ENCODE results near the gene KAT6B.

KAT6B gene

GRCh38 chr10:75029857-75030256 is 203.5 kb downstream of the KAT6B start (continued):
- TF ChIP-seq TRIM28 (IDR thresholded peaks at IDR 0.05; ENCODE audit: borderline replicate concordance, low read length) (no peak), ZNF544 (tag by site-specific recombination; IDR thresholded peaks at IDR 0.05) (no peak), ZNF785 (tag by site-specific recombination; IDR thresholded peaks at IDR 0.05) (no peak)
- TF ChIP-seq, protein P1, sequence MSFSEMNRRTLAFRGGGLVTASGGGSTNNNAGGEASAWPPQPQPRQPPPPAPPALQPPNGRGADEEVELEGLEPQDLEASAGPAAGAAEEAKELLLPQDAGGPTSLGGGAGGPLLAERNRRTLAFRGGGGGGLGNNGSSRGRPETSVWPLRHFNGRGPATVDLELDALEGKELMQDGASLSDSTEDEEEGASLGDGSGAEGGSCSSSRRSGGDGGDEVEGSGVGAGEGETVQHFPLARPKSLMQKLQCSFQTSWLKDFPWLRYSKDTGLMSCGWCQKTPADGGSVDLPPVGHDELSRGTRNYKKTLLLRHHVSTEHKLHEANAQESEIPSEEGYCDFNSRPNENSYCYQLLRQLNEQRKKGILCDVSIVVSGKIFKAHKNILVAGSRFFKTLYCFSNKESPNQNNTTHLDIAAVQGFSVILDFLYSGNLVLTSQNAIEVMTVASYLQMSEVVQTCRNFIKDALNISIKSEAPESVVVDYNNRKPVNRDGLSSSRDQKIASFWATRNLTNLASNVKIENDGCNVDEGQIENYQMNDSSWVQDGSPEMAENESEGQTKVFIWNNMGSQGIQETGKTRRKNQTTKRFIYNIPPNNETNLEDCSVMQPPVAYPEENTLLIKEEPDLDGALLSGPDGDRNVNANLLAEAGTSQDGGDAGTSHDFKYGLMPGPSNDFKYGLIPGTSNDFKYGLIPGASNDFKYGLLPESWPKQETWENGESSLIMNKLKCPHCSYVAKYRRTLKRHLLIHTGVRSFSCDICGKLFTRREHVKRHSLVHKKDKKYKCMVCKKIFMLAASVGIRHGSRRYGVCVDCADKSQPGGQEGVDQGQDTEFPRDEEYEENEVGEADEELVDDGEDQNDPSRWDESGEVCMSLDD (tag by site-specific recombination; IDR thresholded peaks at IDR 0.05): no peak

DNA sequence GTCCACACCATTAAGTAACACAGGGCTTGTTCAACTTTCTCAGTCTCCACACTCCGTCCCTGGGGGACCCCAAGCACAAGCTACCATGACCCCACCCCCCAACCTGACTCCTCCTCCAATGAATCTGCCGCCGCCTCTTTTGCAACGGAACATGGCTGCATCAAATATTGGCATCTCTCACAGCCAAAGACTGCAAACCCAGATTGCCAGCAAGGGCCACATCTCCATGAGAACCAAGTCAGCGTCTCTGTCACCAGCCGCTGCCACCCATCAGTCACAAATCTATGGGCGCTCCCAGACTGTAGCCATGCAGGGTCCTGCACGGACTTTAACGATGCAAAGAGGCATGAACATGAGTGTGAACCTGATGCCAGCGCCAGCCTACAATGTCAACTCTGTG is 204.0 kb downstream of the KAT6B start:
- no peak overlapping the region for H3K4me3 ChIP-seq (ENCODE audit: low read depth, low read length)
- H3K27ac ChIP-seq (ENCODE audit: extremely low read depth, low read depth, low read length): no peak overlapping the region
- no peaks in the 10 kb centered on the region for H3K9me3 ChIP-seq (ENCODE audit: control insufficient read depth, insufficient read depth, low read depth, low read length)
- no peaks in the 10 kb centered on the region for H3K4me1 ChIP-seq (ENCODE audit: control insufficient read depth, insufficient read depth, low read length)
- peaks cover 13 to 37% of the 10 kb centered on the region in 2 experiments; a peak in 2 of 3 replicates for H3K36me3 ChIP-seq (ENCODE audit: control insufficient read depth in 2 of 2, insufficient read depth in 1 of 2, low read length in 2 of 2)
- TF ChIP-seq ZNF768 (tag by site-specific recombination; IDR thresholded peaks at IDR 0.05) (no peak), KLF8 (tag by site-specific recombination; IDR thresholded peaks at IDR 0.05) (no peak), OVOL3 (tag by site-specific recombination; IDR thresholded peaks at IDR 0.05) (no peak), ZNF404 (tag by site-specific recombination; IDR thresholded peaks at IDR 0.05) (no peak), OSR2 (tag by site-specific recombination; IDR thresholded peaks at IDR 0.05) (no peak), ZNF354C (tag by site-specific recombination; IDR thresholded peaks at IDR 0.05; ENCODE audit: borderline replicate concordance, low read depth) (no peak), HOXD13 (CRISPR knock-in tag; IDR thresholded peaks at IDR 0.05; ENCODE audit: borderline replicate concordance) (no peak), SCRT2 (tag by site-specific recombination; IDR thresholded peaks at IDR 0.05) (no peak), ZEB2 (tag by site-specific recombination; IDR thresholded peaks at IDR 0.05) (no peak), TRIM28 (IDR thresholded peaks at IDR 0.05; ENCODE audit: borderline replicate concordance, low read length) (no peak)
- TF ChIP-seq, protein P2, sequence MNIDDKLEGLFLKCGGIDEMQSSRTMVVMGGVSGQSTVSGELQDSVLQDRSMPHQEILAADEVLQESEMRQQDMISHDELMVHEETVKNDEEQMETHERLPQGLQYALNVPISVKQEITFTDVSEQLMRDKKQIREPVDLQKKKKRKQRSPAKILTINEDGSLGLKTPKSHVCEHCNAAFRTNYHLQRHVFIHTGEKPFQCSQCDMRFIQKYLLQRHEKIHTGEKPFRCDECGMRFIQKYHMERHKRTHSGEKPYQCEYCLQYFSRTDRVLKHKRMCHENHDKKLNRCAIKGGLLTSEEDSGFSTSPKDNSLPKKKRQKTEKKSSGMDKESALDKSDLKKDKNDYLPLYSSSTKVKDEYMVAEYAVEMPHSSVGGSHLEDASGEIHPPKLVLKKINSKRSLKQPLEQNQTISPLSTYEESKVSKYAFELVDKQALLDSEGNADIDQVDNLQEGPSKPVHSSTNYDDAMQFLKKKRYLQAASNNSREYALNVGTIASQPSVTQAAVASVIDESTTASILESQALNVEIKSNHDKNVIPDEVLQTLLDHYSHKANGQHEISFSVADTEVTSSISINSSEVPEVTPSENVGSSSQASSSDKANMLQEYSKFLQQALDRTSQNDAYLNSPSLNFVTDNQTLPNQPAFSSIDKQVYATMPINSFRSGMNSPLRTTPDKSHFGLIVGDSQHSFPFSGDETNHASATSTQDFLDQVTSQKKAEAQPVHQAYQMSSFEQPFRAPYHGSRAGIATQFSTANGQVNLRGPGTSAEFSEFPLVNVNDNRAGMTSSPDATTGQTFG (tag by site-specific recombination; IDR thresholded peaks at IDR 0.05; ENCODE audit: borderline replicate concordance): no peak
- ChIA-PET POLR2A (no interaction called here), CTCF (no interaction called here)

DNA sequence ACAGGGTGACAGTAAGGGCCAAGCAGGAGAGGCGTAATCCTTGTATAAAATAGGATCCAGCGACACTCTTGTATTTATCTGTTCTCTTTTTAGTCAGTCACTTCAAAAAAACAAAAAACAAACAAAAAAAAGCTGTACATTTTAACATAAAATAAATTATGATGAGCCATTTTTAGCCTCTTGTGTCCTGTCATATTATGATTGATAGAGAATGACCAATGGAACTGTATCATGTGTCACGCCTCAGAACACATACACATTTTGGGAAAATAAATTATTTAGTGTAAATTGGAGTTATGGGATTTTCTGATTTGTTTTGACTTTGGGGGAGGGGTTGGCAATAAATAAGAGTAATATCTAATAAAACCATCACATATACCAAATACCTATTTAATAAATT is 205.7 kb downstream of the KAT6B start:
- POLR2A ChIA-PET: no interaction called here
- CTCF ChIA-PET: interaction anchor here (0.5 to 0.6 kb wide), 3 partner anchors 10 to 38 kb away, joined by 4 to 5 read pairs (median 4); no protein-coding TSS in a partner anchor
- TF ChIP-seq, protein P1 (tag by site-specific recombination; IDR thresholded peaks at IDR 0.05): no peak
- TF ChIP-seq ZNF521 (tag by site-specific recombination; IDR thresholded peaks at IDR 0.05) (no peak), ZBTB8A (tag by site-specific recombination; IDR thresholded peaks at IDR 0.05) (no peak), ZBTB48 (tag by site-specific recombination; IDR thresholded peaks at IDR 0.05) (no peak), ZNF670 (tag by site-specific recombination; IDR thresholded peaks at IDR 0.05; ENCODE audit: low read depth) (no peak), PRDM10 (tag by site-specific recombination; IDR thresholded peaks at IDR 0.05) (no peak)
- TF ChIP-seq, protein P3, sequence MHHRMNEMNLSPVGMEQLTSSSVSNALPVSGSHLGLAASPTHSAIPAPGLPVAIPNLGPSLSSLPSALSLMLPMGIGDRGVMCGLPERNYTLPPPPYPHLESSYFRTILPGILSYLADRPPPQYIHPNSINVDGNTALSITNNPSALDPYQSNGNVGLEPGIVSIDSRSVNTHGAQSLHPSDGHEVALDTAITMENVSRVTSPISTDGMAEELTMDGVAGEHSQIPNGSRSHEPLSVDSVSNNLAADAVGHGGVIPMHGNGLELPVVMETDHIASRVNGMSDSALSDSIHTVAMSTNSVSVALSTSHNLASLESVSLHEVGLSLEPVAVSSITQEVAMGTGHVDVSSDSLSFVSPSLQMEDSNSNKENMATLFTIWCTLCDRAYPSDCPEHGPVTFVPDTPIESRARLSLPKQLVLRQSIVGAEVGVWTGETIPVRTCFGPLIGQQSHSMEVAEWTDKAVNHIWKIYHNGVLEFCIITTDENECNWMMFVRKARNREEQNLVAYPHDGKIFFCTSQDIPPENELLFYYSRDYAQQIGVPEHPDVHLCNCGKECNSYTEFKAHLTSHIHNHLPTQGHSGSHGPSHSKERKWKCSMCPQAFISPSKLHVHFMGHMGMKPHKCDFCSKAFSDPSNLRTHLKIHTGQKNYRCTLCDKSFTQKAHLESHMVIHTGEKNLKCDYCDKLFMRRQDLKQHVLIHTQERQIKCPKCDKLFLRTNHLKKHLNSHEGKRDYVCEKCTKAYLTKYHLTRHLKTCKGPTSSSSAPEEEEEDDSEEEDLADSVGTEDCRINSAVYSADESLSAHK (tag by site-specific recombination; IDR thresholded peaks at IDR 0.05): no peak

More for the DNA sequence above, 205.7 kb downstream of the KAT6B start:
- Histone ChIP-seq H3K4me1 (ENCODE audit: control insufficient read depth, insufficient read depth, low read length) (no peaks in the 10 kb centered on the region), H3K27ac (ENCODE audit: extremely low read depth, low read depth, low read length) (no peak overlapping the region), H3K36me3 (ENCODE audit: control insufficient read depth in 2 of 2, insufficient read depth in 1 of 2, low read length in 2 of 2) (peaks cover 6 to 29% of the 10 kb centered on the region in 2 experiments; a peak in 1 of 3 replicates), H3K4me3 (ENCODE audit: low read depth, low read length) (no peak overlapping the region), H3K9me3 (ENCODE audit: control insufficient read depth, insufficient read depth, low read depth, low read length) (no peaks in the 10 kb centered on the region)

Measured in HEK293 (cell line).